Nephron progenitor cell (in vitro differentiated cells): Measurements from ENCODE around the gene GBF1.

Experiments
- DNase-seq: peaks from one replicate; pipeline ENCODE4 v3.0.0; 2021
- H3K27ac Mint-ChIP-seq: 2 replicates; pipeline ENCODE4 v1.8.0; 2021; ENCODE audit warnings: mild to moderate bottlenecking, moderate library complexity, mixed read lengths
- H3K27me3 Mint-ChIP-seq: 2 replicates; pipeline ENCODE4 v1.8.0; 2021; ENCODE audit warnings: mild to moderate bottlenecking, low read depth, mixed read lengths; ENCODE audit not compliant: poor library complexity
- H3K36me3 Mint-ChIP-seq: 2 replicates; pipeline ENCODE4 v1.8.0; 2021; ENCODE audit warnings: low read depth, mixed read lengths
- H3K4me1 Mint-ChIP-seq: 2 replicates; pipeline ENCODE4 v1.8.0; 2021; ENCODE audit warnings: mixed read lengths
- H3K4me3 Mint-ChIP-seq: 2 replicates; pipeline ENCODE4 v1.8.0; 2021; ENCODE audit warnings: mild to moderate bottlenecking, moderate library complexity, mixed read lengths
- H3K9me3 Mint-ChIP-seq: 2 replicates; pipeline ENCODE4 v1.8.0; 2021; ENCODE audit warnings: mild to moderate bottlenecking, moderate library complexity, mixed read lengths
- CTCF ChIP-seq: fragments of 200-600 bp; sonication (generic); IDR thresholded peaks from 2 replicates; pipeline ENCODE4 v1.5.0; 2021; ENCODE audit warnings: antibody characterized with exemption

GBF1 gene

GRCh38 chr10:102403115-102403514, 157.8 kb downstream of the GBF1 start:
- peaks cover 1% of the 10 kb centered on the region for H3K4me1 Mint-ChIP-seq
- H3K36me3 Mint-ChIP-seq, result no peaks in the 10 kb centered on the region
- no peak for DNase-seq
- H3K27me3 Mint-ChIP-seq, result peaks cover 26% of the 10 kb centered on the region
- TF ChIP-seq CTCF, result no peak
- H3K9me3 Mint-ChIP-seq, result no peaks in the 10 kb centered on the region
- no peak overlapping the region for H3K27ac Mint-ChIP-seq
- no peak overlapping the region for H3K4me3 Mint-ChIP-seq

GRCh38 chr10:102404361-102405107, 159.2 kb downstream of the GBF1 start:
- no peak for TF ChIP-seq CTCF
- Mint-ChIP-seq H3K27me3 (peaks cover 37% of the 10 kb centered on the region), H3K9me3 (no peaks in the 10 kb centered on the region), H3K36me3 (no peaks in the 10 kb centered on the region), H3K4me1 (peaks cover 8% of the 10 kb centered on the region), H3K4me3 (no peak overlapping the region), H3K27ac (no peak overlapping the region)
- no peak for DNase-seq

- Mint-ChIP-seq H3K4me3 (no peak overlapping the region), H3K36me3 (no peaks in the 10 kb centered on the region), H3K27ac (no peak overlapping the region), H3K27me3 (peaks cover 43% of the 10 kb centered on the region), H3K9me3 (no peaks in the 10 kb centered on the region), H3K4me1 (peaks cover 14% of the 10 kb centered on the region)
- no peak for DNase-seq
- TF ChIP-seq CTCF, result no peak
Measured at GRCh38 chr10:102405108-102405571, 159.8 kb downstream of the GBF1 start.

GRCh38 chr10:102405632-102406031, 160.3 kb downstream of the GBF1 start:
- Mint-ChIP-seq H3K27ac (no peak overlapping the region), H3K27me3 (peaks cover 47% of the 10 kb centered on the region), H3K36me3 (no peaks in the 10 kb centered on the region), H3K9me3 (no peaks in the 10 kb centered on the region), H3K4me3 (no peak overlapping the region), H3K4me1 (peaks cover 15% of the 10 kb centered on the region)
- TF ChIP-seq CTCF, result no peak
- DNase-seq, result no peak

GRCh38 chr10:102406815-102407214, 161.5 kb downstream of the GBF1 start:
- Mint-ChIP-seq H3K4me3 (no peak overlapping the region), H3K27me3 (peaks cover 59% of the 10 kb centered on the region)

More at GRCh38 chr10:102406815-102407214, 161.5 kb downstream of the GBF1 start:
- Mint-ChIP-seq H3K4me1 (peaks cover 24% of the 10 kb centered on the region), H3K36me3 (no peaks in the 10 kb centered on the region), H3K9me3 (no peaks in the 10 kb centered on the region), H3K27ac (no peak overlapping the region)
- DNase-seq, result no peak
- no peak for TF ChIP-seq CTCF
